ENCODE results near the gene PCDHB6.
"Not testable (repeated sequence)": the region's sequence is repeated elsewhere in the genome, so short reads cannot be mapped to it uniquely, and the experiment has no call there.

The PCDHB6 gene

DNA sequence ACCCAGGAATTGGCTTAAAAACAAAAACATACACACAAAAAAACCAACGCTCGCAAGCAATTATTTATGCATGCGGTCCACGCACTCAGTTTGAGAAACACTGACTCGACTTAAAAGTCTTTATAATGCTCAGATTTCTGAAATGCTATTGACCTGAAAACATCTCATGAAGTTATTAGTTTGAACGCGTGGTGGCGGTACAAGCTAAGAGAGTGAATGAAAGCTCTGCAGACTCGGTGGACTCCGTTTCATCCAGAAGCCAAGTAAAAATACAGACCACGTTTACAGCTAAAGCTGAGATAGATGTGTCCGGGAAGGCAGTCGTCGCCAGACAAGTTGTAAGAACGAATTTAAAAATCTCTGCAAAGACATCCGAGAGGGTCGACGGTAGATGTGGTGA is at the start of gene PCDHB6:
Gene PCDHB6, plus strand, starts transcription at position 246 of the 400 bp plus-strand sequence. CDS start 201 bp downstream, outside the sequence.
- DNase-seq (ENCODE audit: low read depth): no peak

DNA sequence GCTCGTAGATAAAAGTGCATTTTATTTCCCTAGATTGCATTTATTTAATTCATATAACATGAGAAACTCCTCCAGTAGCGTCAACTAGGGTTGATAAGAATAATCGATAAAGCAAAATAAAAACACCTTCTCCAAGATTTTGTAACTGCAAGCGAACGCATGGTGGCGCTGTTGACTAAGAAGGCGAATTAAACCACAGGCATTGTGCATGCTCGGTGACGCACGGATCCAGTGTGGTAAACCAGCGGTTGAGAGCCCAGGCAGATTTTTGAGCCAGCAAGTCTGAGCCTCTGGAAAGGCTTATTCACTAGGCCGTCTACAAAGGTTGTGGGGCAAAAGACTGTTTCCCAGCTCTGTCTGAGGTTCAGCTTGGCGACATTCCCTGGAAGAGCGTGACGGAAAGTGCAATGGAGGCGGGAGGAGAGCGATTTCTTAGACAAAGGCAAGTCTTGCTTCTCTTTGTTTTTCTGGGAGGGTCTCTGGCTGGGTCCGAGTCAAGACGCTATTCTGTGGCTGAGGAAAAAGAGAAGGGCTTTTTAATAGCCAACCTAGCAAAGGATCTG is 49.5 kb upstream of the PCDHB6 start, which contains the start of gene PCDHB3:
Gene PCDHB3, plus strand, starts transcription at position 231 of the 563 bp plus-strand sequence. Its CDS starts 177 bp downstream, at position 408.
- no peak for DNase-seq (ENCODE audit: low read depth)

- no peak for DNase-seq (ENCODE audit: low read depth)
These were observed 48.8 kb upstream of the PCDHB6 start for GRCh38 chr5:141101059-141101458.

- not testable (repeated sequence) for DNase-seq (ENCODE audit: low read depth)
These were observed 47.8 kb upstream of the PCDHB6 start for GRCh38 chr5:141102070-141102469.

- DNase-seq (ENCODE audit: low read depth): not testable (repeated sequence)
These were observed 47.4 kb upstream of the PCDHB6 start for GRCh38 chr5:141102471-141102870.

DNA sequence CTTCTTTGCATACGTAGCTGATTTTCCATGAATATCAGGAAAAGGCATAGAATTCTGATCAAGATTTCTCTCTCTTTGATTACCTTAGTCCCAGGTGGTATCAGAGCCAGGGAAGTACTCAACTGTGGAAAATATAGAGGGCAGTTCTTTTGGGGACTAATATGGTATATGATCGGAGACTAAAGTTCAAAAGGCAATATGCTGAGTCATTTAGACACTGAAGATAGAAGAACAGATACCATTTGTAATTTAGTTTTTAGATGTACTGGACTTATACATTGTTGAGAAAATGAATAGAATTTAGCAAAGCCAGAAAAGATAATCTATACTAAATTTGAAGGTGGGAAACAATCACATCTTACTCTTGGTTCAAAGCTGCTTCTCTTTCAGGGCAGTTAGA is 44.5 kb upstream of the PCDHB6 start:
- no peak for DNase-seq (ENCODE audit: low read depth)

DNA sequence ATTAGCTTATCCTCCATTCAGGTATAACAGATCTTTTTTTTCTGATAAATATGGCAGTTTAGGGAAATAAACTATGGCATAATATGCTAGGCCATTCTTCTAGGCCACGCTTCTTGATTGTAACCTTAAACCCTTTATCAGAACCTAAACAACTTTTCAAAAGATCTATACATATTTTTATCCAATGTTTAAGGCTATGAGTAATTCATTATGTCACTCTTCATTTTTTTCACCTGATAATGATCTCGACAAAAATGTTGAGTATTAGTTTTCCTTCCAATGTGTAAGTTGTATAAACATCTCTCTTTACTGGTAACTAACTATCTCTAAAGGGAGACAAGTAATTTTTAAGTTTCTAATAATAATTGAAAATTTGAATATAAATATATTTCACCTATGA is 30.6 kb upstream of the PCDHB6 start:
- DNase-seq (ENCODE audit: low read depth): no peak

- no peak for DNase-seq (ENCODE audit: low read depth)
These were observed 28.3 kb upstream of the PCDHB6 start, which contains the start of gene PCDHB4 for GRCh38 chr5:141121563-141121962. Gene PCDHB4 (plus strand): TSS chr5:141121818. CDS start chr5:141121999, 181 bp downstream.

DNA sequence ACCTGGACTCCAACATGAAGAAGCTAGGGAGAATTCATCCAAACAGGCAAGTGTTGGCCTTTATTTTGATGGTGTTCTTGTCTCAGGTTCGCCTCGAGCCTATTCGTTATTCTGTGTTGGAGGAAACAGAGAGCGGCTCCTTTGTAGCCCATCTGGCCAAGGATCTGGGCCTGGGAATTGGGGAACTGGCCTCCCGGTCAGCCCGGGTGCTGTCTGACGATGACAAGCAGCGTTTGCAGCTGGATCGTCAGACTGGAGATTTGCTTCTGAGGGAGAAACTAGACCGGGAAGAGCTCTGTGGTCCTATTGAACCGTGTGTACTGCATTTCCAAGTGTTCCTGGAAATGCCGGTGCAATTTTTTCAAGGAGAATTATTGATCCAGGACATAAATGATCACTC is 27.9 kb upstream of the PCDHB6 start:
- no peak for DNase-seq (ENCODE audit: low read depth)

- DNase-seq (ENCODE audit: low read depth): not testable (repeated sequence)
These were observed 26.3 kb upstream of the PCDHB6 start for GRCh38 chr5:141123396-141124135.

DNA sequence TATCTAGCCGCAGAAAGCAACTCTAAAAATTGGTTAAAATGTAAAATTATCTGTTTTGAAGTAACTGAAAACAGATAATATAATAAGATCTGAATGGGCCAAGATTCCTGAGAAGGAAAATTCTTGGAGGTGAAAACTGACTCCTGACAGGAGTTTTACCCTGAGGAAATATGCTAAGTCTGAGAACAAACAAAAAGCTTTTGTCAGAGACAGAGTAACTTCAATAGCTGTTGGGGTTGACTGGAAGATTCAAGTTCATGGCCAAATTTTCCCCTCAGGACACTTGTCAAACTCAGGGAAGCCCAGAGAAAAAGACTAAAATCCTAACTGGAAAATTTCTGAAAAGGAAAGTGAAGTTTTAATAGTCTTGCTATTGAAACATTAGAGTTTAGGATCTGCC is 22.6 kb upstream of the PCDHB6 start:
- no peak for DNase-seq (ENCODE audit: low read depth)

- no peak for DNase-seq (ENCODE audit: low read depth)
These were observed 14.7 kb upstream of the PCDHB6 start, which contains the start of gene PCDHB5 for GRCh38 chr5:141135030-141135717. Gene PCDHB5 (plus strand): TSS chr5:141135206. CDS start chr5:141135435, 229 bp downstream.

DNA sequence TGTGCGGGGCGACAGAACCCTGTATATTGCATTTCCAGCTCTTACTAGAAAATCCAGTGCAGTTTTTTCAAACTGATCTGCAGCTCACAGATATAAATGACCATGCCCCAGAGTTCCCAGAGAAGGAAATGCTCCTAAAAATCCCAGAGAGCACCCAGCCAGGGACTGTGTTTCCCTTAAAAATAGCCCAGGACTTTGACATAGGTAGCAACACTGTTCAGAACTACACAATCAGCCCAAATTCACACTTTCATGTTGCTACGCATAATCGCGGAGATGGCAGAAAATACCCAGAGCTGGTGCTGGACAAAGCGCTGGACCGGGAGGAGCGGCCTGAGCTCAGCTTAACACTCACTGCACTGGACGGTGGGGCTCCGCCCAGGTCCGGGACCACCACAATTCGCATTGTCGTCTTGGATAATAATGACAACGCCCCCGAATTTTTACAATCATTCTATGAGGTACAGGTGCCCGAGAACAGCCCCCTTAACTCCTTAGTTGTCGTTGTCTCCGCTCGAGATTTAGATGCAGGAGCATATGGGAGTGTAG is 14.1 kb upstream of the PCDHB6 start:
- DNase-seq (ENCODE audit: low read depth): no peak

GRCh38 chr5:141137346-141137745 is 12.5 kb upstream of the PCDHB6 start:
- DNase-seq (ENCODE audit: low read depth): not testable (repeated sequence)

GRCh38 chr5:141150224-141150992 is 551 bp downstream of the PCDHB6 start:
- no peak for DNase-seq (ENCODE audit: low read depth)

GRCh38 chr5:141150993-141151325 is 1.1 kb downstream of the PCDHB6 start:
- DNase-seq (ENCODE audit: low read depth): no peak

GRCh38 chr5:141151632-141152031 is 1.8 kb downstream of the PCDHB6 start:
- not testable (repeated sequence) for DNase-seq (ENCODE audit: low read depth)

DNA sequence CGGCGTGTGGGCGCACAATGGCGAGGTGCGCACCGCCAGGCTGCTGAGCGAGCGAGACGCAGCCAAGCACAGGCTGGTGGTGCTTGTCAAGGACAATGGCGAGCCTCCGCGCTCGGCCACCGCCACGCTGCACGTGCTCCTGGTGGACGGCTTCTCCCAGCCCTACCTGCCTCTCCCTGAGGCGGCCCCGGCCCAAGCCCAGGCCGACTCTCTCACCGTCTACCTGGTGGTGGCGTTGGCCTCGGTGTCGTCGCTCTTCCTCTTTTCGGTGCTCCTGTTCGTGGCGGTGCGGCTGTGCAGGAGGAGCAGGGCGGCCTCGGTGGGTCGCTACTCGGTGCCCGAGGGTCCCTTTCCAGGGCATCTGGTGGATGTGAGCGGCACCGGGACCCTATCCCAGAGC is 2.2 kb downstream of the PCDHB6 start:
- not testable (repeated sequence) for DNase-seq (ENCODE audit: low read depth)

- no peak for DNase-seq (ENCODE audit: low read depth)
These were observed 5.9 kb downstream of the PCDHB6 start for GRCh38 chr5:141155540-141156374.

GRCh38 chr5:141157356-141157755 is 7.5 kb downstream of the PCDHB6 start:
- not testable (repeated sequence) for DNase-seq (ENCODE audit: low read depth)

DNA sequence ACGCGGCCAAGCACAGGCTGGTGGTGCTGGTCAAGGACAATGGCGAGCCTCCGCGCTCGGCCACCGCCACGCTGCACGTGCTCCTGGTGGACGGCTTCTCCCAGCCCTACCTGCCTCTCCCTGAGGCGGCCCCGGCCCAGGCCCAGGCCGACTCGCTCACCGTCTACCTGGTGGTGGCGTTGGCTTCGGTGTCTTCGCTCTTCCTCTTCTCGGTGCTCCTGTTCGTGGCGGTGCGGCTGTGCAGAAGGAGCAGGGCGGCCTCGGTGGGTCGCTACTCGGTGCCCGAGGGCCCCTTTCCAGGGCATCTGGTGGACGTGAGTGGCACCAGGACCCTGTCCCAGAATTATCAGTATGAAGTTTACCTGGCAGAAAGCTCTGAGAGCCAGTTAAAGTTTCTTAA is 8.0 kb downstream of the PCDHB6 start:
- DNase-seq (ENCODE audit: low read depth): not testable (repeated sequence)
